Stimulated activated CD4-positive, alpha-beta T cell treated with anti-CD3 and anti-CD28 coated beads, TNF-alpha, amount 100 ng/mL, for 1 hour (primary cell): ENCODE measurements around the gene STX16.
"Not testable (repeated sequence)": the region's sequence is repeated elsewhere in the genome, so short reads cannot be mapped to it uniquely, and the experiment has no call there.

ENCODE experiments used
- DNase-seq, 3 donors: peaks; one replicate each; pipeline ENCODE4 v3.0.0-alpha.2; 2020; ENCODE audit warnings: low read depth in 3 of 3, low spot score in 1 of 3

Gene STX16

GRCh38 chr20:58720890-58721289 is 69.8 kb downstream of the STX16 start:
- DNase-seq = no peak

GRCh38 chr20:58721951-58722778 is 71.1 kb downstream of the STX16 start:
- no peak for DNase-seq

GRCh38 chr20:58722877-58723627 is 72.0 kb downstream of the STX16 start:
- no peak for DNase-seq

GRCh38 chr20:58723628-58723984 is 72.5 kb downstream of the STX16 start:
- DNase-seq = no peak

- not testable (repeated sequence) for DNase-seq
Measured at GRCh38 chr20:58726156-58726555, 75.1 kb downstream of the STX16 start.
